GM19025 (cell line): ENCODE data around the gene TNFRSF25.

Source experiments
- ATAC-seq: cut with Tn5 transposase; IDR thresholded peaks from one replicate; pipeline ENCODE4 v1.9.1; 2021; ENCODE audit warnings: mild to moderate bottlenecking, low read depth, moderate library complexity; ENCODE audit not compliant: unreplicated experiment

Gene TNFRSF25

DNA sequence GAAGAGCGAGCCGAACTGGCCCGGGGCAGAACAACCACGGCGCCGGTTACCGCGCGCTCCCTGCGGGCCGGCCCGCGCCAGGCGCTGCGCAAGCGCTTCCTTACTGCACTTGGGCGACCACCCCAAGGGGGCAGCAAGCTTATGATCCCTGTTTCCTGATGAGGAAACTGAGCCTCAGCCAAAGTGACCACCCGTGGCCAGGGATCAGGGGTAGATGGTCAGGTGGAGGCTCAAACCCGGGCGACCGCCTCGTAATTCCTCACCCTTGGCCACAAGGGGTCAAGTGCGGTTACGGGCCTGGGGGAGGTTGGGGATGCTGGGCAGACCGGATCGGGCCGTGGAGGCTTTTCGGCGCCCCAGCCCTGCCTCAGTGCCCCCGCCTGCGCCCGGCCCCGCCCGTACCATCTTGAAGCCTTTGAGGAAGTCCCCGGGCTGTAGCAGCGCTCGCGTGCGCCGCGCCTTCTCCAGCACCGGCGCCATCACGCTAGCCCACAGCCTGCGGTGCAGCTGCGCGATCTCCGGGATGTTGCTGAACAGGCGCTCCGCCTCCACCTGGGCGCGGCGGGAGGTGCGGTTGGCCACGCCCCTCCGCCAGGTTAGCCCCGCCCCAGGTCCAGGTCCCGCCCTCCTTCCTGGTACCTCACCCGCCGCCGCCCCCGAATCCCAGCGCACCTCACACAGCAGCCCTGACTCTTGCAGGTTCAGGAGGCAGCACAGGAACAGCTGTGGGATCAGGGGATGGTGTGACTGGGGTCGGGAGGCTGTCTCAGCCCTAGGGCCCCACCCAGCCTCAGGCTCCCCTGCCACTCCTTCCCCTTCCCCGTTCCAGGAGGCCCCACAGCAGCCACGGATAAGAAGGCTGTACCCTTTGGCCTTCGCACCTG, 5.4 kb upstream of the TNFRSF25 start:
- ATAC-seq: no peak

DNA sequence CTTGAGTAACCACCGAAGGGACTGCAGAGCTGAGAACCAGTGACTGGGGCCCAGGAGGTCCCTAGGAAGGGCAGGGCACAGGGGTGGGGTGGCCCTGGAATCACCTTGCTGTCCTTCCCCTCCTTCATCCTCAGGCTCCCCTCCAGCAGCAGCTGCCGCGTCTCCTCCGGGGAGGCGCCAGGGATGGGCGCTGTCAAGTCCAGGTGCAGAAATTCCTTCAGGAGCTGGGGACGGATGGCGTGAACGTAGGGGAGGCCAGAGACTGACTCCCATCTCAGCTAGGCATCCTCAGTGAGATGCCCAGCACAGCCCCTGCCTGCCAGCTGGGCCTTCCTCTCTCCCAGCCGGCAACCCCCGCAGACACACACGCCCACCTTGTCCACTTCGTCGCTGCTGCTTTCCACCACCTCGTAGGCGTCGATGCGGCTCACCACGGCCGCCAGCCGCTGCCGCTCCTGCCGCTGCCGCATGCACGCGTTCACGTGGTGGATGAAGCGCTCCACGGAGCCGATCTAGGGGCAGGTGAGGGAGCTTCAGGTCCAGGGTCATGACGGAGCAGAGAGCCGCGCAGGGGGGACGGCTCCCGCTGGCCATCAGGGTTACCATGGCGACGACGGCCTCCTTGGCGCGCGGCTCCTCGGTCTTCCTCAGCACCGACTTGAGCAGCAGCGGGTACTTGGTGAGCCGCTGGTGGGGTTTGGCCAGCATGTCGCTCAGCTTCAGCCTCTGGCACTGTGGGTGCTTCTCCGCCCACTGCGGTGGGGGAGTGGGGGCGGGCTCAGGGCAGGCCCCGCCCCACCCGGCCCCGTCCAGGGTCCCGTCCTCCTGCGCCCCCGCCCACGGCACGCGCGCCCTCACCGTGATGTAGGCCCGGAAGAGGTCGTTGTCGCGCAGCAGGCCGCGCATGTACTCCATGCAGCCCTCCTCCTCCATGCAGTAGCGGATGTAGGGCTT, 4.4 kb upstream of the TNFRSF25 start:
- ATAC-seq: no peak

DNA sequence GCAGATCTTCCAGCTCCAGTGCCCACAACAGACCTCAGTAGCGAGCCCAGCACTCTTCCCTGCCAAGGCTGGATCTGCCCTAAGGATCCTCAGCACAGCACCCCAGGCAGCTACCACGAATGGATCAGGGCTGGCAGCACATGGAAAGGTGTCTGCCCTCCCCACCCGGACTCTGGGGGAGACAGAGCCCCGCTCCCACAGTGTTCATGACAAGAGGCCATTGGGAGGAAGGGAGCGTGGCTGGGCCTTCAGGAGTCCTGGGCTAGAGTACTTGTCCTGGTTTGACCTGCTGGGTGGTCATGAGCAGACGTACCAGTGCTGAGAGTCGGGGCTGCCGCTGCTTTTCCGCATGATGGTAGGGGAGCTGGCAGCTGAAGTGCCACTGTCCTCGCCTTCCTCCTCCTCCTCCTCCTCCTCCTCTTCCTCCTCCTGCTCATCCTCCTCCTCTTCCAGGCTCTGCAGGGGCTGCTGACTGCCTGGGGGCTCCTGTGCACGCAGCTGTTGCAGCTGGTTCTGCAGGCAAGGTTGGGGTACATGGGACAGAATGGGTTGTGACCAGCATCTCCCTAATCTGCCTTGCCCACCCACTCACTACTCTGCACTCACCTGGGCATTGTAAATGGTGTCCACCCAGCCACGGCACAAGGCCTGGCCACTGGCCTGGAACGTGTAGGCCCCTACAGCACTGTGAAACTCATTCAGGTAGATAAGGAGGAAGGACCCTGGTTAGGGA, 2.9 kb upstream of the TNFRSF25 start:
- ATAC-seq: no peak

DNA sequence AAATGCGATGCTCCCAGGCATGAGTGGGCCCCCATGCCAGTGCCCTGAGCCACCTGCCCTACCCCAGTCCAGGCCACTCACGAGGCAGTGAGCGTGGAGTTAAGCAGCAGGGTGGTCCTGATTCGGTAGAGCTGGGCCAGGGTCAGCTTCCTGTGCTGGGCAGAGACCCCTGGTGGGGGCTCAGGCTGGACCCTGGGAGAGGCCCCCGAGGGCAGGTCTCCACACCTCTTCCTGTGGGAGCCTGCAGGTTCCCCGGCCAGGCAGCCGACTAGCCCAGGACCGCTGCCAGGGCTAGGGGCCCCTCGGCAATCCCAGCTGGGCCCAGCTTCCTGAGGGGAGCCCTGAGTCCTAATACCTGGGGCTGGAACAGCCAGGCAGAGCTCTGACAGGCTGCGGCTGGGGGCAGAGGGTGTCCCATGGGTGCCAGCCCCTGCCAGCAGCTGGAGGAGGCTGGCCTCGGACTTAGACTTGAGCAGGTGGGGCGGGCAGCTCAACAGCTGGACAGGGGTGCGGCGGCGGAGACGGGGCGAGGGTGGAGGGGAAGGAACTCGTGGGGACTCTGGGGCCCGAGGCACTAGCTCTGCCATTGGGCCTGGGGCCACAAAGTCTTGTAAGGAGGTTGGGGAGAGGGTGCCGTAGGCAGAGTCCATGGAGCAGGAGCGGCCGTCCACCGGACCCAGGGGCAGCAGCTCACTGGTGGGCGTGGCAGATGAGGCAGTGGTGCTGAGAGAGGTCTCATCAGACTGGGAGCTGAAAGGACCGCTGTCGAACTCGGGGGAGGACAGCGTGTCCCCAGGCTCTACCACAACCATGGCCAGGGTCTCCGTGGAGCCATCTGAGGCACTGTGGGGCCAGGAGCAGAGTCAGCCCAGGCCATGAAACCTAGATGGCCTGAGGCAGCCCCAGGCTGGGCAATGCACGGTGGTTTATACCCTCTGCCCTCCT, 2.0 kb upstream of the TNFRSF25 start:
- ATAC-seq: no peak

DNA sequence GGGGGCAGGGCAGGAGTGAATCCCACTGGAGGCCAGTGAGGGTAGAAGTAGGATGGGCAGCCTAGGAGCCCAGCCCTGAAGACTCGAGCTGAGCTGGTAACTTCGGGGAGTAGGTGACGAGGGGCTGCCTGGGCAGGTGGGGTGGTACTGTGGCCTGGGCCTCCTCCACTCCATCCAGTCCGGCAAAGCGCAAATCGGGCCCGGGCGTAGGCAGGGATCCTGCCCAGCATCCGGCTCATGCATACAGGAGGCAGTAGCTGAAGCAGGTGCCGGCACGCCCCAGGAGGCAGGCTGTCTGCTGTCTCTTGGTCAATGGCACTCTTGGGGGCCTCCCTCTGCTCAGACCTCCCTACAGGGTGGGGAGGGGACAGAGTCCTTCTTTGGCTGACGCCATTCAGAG, 1.3 kb upstream of the TNFRSF25 start:
- no peak for ATAC-seq

- ATAC-seq: no peak
These were observed 778 bp upstream of the TNFRSF25 start for GRCh38 chr1:6466751-6467150.

GRCh38 chr1:6465461-6466005, 440 bp downstream of the TNFRSF25 start:
- ATAC-seq: no peak

- ATAC-seq: no peak
These were observed 1.1 kb downstream of the TNFRSF25 start for GRCh38 chr1:6464915-6465314.

GRCh38 chr1:6464514-6464836, 1.5 kb downstream of the TNFRSF25 start:
- ATAC-seq: no peak

DNA sequence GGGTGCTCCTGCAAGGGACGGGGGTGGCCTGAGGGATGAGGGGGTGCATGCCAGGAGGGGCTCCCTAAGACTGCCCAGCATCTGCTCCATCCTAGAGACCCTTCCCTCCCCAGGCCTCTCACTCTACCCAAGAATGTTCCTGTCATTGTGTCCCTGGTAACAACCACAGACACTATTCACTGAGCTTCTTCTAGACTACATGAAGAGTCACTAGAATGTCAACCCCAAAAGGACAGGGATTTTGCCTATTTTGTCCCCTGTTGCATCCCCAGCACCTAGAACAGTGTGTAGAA, 2.9 kb downstream of the TNFRSF25 start:
- ATAC-seq: no peak

GRCh38 chr1:6462412-6463119, 3.4 kb downstream of the TNFRSF25 start:
- ATAC-seq: no peak

DNA sequence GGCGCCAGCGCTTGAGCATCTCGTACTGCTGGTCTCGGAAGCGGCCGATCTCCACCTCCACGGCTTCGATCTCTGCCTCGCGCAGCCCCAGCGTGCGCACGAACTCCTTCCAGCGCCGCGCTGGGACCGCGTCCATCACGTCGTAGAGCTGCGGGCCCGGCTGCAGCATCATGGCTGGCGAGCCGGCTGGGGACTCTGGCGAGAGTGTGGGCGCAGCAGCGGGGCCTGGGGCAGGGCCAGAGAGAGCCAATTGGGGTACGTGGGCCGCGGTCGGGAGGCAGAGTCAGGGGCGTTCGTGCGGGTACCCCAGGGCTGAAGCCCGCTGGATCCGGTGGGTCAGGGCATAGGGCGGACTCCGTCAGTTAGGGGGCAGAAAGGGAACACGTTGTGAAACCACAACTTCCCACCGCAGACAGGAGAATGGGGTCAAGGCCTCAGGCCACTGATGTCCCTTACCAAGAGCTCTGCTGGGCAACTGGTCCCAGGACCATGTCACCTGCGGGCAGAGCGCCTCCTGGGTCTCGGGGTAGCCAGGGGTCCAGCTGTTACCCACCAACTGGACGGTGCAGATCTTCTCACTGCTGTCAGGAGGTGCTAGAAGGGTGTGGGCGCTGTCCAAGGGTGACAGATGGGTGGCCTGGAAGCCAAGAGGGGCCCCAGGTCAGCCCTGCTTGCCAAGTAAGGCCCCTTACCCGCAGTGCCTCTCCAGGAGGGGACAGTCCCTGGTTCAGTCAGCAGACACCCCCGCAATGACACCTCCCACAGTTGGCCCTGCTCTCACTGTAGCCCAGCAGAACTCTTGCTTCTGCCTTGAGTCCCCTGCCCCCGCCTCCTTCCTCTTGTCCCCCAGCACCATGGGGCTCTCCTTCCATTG, 4.2 kb downstream of the TNFRSF25 start:
- no peak for ATAC-seq

GRCh38 chr1:6461051-6461530, 4.9 kb downstream of the TNFRSF25 start:
- ATAC-seq: no peak

- no peak for ATAC-seq
These were observed 5.5 kb downstream of the TNFRSF25 start for GRCh38 chr1:6460301-6461050.

DNA sequence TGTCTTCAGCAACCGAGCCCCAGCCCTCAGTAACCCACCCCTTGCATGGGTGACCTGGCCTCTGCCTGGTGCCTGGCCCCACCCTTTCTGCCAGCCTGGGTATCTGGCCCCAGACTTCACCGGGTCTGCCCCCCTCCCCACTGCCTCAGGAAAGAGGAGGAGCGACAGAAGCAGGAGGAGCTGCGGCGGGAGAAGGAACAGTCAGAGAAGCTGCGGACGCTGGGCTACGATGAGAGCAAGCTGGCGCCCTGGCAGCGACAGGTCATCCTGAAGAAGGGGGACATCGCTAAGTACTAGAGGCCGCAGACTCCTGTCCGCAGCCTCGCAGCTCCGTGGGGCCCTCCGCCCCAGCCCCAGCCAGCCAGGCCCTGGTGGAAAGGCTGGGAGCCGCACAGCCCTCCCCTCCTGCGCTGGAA, 6.1 kb downstream of the TNFRSF25 start:
- ATAC-seq: no peak

- ATAC-seq: no peak
These were observed 9.0 kb downstream of the TNFRSF25 start for GRCh38 chr1:6456800-6457466.
